Tibial artery (tissue), 4 donors: ENCODE measurements around the gene RBM33.

Experiments used
- DNase-seq, 2 donors: peaks; one replicate each; pipeline ENCODE4 v3.0.0-alpha.2; 2019
- H3K27ac ChIP-seq, 2 donors: fragments of 200-600 bp; sonication (generic) in 1 of 2; 1 replicate in 1 of 2; 2 replicates in 1 of 2; pipeline ENCODE4 v1.5.1; 2018 to 2019; ENCODE audit warnings: mild to moderate bottlenecking in 1 of 2
- H3K27me3 ChIP-seq, 2 donors: fragments of 200-600 bp; sonication (generic) in 1 of 2; one replicate each; pipeline versions ENCODE4 v1.5.1 to v1.6.0; 2016 to 2019
- H3K36me3 ChIP-seq, 3 donors: fragments of 200-600 bp; sonication (generic) in 2 of 3; one replicate each; pipeline ENCODE4 v1.5.1; 2016 to 2019; ENCODE audit warnings: mild to moderate bottlenecking in 2 of 3
- H3K4me1 ChIP-seq, 4 donors: fragments of 200-600 bp; sonication (generic) in 2 of 4; 1 replicate in 3 of 4; 2 replicates in 1 of 4; pipeline ENCODE4 v1.5.1; 2016 to 2019
- H3K4me3 ChIP-seq, 2 donors: fragments of 200-600 bp; sonication (generic) in 1 of 2; 1 replicate in 1 of 2; 2 replicates in 1 of 2; pipeline ENCODE4 v1.5.1; 2018 to 2019; ENCODE audit warnings: mild to moderate bottlenecking in 2 of 2
- H3K9me3 ChIP-seq, 3 donors: fragments of 200-600 bp; sonication (generic) in 1 of 3; one replicate each; pipeline ENCODE4 v1.5.1; 2016 to 2019
- CTCF ChIP-seq, 2 experiments: fragments of 200-600 bp in 1 of 2; fragments of 450-650 bp in 1 of 2; IDR thresholded peaks; one replicate each; pipeline ENCODE4 v1.5.1; 2017 to 2019; ENCODE audit warnings: antibody characterized with exemption in 2 of 2, mild to moderate bottlenecking in 1 of 2, moderate library complexity in 1 of 2
- intact Hi-C: fragments of 100-400 bp; cut with DNase I; formaldehyde crosslinking; loops from one replicate; pipeline ENCODE4 v1.15.0; 2023; ENCODE audit warnings: low total_unique reads

The RBM33 gene

GRCh38 chr7:155775691-155776090 is 131.2 kb downstream of the RBM33 start:
- DNase-seq, result no peak
- TF ChIP-seq CTCF (IDR thresholded peaks at IDR 0.05), result no peak
- Histone ChIP-seq H3K36me3 (peaks cover 68 to 90% (median 82%) of the 10 kb centered on the region in 3 donors), H3K27ac (no peak overlapping the region), H3K4me3 (no peak overlapping the region), H3K4me1 (no peaks in the 10 kb centered on the region), H3K9me3 (no peaks in the 10 kb centered on the region), H3K27me3 (no peaks in the 10 kb centered on the region)
- intact Hi-C loops, result no loop called here

GRCh38 chr7:155776606-155777005 is 132.1 kb downstream of the RBM33 start:
- Histone ChIP-seq H3K36me3 (peaks cover 72 to 94% (median 82%) of the 10 kb centered on the region in 3 donors), H3K9me3 (no peaks in the 10 kb centered on the region), H3K4me1 (no peaks in the 10 kb centered on the region), H3K4me3 (no peak overlapping the region), H3K27ac (no peak overlapping the region), H3K27me3 (no peaks in the 10 kb centered on the region)
- no peak for TF ChIP-seq CTCF (IDR thresholded peaks at IDR 0.05)
- intact Hi-C loops, result no loop called here
- DNase-seq, result no peak

- H3K4me1 ChIP-seq, result no peaks in the 10 kb centered on the region
- H3K9me3 ChIP-seq, result no peaks in the 10 kb centered on the region
- H3K27me3 ChIP-seq, result no peaks in the 10 kb centered on the region
- peaks cover 77 to 91% (median 81%) of the 10 kb centered on the region in 3 donors for H3K36me3 ChIP-seq
- H3K4me3 ChIP-seq, result no peak overlapping the region
- no peak for DNase-seq
- intact Hi-C loops, result no loop called here
- H3K27ac ChIP-seq, result no peak overlapping the region
- TF ChIP-seq CTCF (IDR thresholded peaks at IDR 0.05), result no peak
Observed at GRCh38 chr7:155778349-155778748, 133.9 kb downstream of the RBM33 start.

- no peak for TF ChIP-seq CTCF (IDR thresholded peaks at IDR 0.05)
- Histone ChIP-seq H3K27ac (no peak overlapping the region), H3K9me3 (no peaks in the 10 kb centered on the region), H3K36me3 (peaks cover 70 to 82% (median 71%) of the 10 kb centered on the region in 3 donors), H3K4me3 (no peak overlapping the region), H3K27me3 (no peaks in the 10 kb centered on the region), H3K4me1 (no peaks in the 10 kb centered on the region)
- intact Hi-C loops, result no loop called here
- no peak for DNase-seq
Observed at GRCh38 chr7:155780884-155781283, 136.4 kb downstream of the RBM33 start.

- no peaks in the 10 kb centered on the region for H3K27me3 ChIP-seq
- no peak overlapping the region for H3K4me3 ChIP-seq
- no peak for DNase-seq
- no peaks in the 10 kb centered on the region for H3K4me1 ChIP-seq
- no peak overlapping the region for H3K27ac ChIP-seq
- intact Hi-C loops, result no loop called here
- H3K9me3 ChIP-seq, result no peaks in the 10 kb centered on the region
- TF ChIP-seq CTCF (IDR thresholded peaks at IDR 0.05), result no peak
- H3K36me3 ChIP-seq, result peaks cover 65 to 76% (median 65%) of the 10 kb centered on the region in 3 donors
Observed at GRCh38 chr7:155781433-155781832, 137.0 kb downstream of the RBM33 start.

GRCh38 chr7:155782466-155782865 is 138.0 kb downstream of the RBM33 start:
- Histone ChIP-seq H3K27me3 (peaks cover 0 to 9% of the 10 kb centered on the region in 2 donors), H3K4me3 (no peak overlapping the region), H3K36me3 (peaks cover 55 to 66% (median 57%) of the 10 kb centered on the region in 3 donors), H3K9me3 (no peaks in the 10 kb centered on the region), H3K27ac (no peak overlapping the region), H3K4me1 (peaks cover 0 to 8% (median 7%) of the 10 kb centered on the region in 4 donors)
- no peak for TF ChIP-seq CTCF (IDR thresholded peaks at IDR 0.05)
- DNase-seq, result no peak
- intact Hi-C loops, result no loop called here
